ENCODE data around the gene DTWD1.
"Not testable (repeated sequence)": the region's sequence is repeated elsewhere in the genome, so short reads cannot be mapped to it uniquely, and the experiment has no call there.

DTWD1 gene, protein sequence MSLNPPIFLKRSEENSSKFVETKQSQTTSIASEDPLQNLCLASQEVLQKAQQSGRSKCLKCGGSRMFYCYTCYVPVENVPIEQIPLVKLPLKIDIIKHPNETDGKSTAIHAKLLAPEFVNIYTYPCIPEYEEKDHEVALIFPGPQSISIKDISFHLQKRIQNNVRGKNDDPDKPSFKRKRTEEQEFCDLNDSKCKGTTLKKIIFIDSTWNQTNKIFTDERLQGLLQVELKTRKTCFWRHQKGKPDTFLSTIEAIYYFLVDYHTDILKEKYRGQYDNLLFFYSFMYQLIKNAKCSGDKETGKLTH

DNA sequence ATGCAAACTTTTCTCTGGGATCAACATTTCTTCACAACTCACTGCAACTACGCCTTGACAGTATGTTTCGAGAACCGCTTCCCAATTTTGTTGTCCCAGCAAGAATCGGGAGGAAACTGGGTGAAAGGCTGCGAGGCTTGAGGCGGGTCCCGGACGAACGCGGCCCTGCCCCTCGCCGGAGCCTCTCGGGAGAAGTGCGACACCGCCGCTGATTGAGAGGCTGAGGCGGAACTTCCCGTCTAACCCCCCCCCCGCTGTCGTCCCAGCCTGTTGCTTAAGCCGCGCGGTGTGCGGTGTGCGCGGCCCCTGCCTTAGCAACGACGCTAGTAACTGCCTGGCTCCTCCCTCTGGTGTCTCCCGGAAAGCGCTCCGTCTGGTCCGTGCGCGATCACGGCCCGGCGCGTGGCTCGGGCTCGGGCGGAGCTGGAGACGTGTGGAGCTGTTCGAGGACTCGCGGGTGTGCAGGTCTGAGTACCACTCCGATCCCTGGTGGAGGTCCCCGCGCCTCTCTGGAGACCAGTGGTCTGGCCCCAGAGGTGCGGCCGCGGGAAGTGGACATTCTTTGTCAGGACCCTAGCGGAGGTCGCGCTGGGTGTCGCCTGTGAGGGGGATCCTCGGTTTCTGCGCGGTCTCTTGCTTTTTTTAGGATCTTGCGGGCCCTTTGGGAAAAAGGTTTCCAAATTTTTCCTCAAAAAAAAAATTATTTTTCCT lies at the start of gene DTWD1, which contains the start of gene FAM227B:
TSS of gene DTWD1 (plus strand) at position 391 of the 711 bp plus-strand sequence. CDS start 4,120 bp downstream, outside the sequence.
TSS of gene FAM227B (minus strand) at position 161 of the 711 bp plus-strand sequence. CDS start 5,647 bp downstream, outside the sequence.
- TF ChIP-seq, protein P1, sequence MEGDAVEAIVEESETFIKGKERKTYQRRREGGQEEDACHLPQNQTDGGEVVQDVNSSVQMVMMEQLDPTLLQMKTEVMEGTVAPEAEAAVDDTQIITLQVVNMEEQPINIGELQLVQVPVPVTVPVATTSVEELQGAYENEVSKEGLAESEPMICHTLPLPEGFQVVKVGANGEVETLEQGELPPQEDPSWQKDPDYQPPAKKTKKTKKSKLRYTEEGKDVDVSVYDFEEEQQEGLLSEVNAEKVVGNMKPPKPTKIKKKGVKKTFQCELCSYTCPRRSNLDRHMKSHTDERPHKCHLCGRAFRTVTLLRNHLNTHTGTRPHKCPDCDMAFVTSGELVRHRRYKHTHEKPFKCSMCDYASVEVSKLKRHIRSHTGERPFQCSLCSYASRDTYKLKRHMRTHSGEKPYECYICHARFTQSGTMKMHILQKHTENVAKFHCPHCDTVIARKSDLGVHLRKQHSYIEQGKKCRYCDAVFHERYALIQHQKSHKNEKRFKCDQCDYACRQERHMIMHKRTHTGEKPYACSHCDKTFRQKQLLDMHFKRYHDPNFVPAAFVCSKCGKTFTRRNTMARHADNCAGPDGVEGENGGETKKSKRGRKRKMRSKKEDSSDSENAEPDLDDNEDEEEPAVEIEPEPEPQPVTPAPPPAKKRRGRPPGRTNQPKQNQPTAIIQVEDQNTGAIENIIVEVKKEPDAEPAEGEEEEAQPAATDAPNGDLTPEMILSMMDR (IDR thresholded peaks at IDR 0.05): peak; percentile 37
- Histone ChIP-seq H3K4me3 (ENCODE audit: low read depth in 1 of 2, low read length in 1 of 2) (peak within 1 kb of the TSS; percentile 86 to 87), H3K27ac (peak within 1 kb of the TSS; percentile 87), H3K9me3 (no peaks in the 10 kb centered on the region), H3K36me3 (no peaks in the 10 kb centered on the region), H3K4me1 (ENCODE audit: control insufficient read depth in 1 of 2, insufficient read depth in 1 of 2, low read depth in 1 of 2, low read length in 1 of 2) (peaks cover 16 to 18% of the 10 kb centered on the region in 2 experiments), H3K27me3 (no peaks in the 10 kb centered on the region)

DNA sequence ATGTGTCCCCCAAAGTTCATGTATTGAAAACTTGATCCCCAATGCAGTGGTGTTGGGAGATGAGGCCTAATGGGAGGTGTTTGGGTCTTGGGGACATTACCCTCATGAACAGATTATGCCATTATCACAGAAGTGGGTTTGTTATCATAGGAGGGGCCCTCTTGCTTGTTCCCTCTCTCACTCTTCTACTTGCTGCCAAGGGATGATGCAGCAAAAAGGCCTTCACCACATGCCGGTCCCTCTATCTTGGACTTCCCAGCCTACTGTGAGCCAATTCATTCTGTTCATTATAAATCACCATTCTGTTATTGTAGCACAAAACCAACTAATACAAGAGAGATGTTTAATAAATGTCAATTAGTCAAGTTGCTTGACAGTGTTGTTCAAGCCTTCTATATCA lies 47.4 kb upstream of the DTWD1 start:
- Histone ChIP-seq H3K27me3 (no peaks in the 10 kb centered on the region), H3K4me1 (ENCODE audit: control insufficient read depth in 1 of 2, insufficient read depth in 1 of 2, low read depth in 1 of 2, low read length in 1 of 2) (no peaks in the 10 kb centered on the region), H3K9me3 (no peaks in the 10 kb centered on the region), H3K36me3 (no peaks in the 10 kb centered on the region), H3K4me3 (ENCODE audit: low read depth in 1 of 2, low read length in 1 of 2) (no peak overlapping the region), H3K27ac (no peak overlapping the region)
- TF ChIP-seq, protein P1 (IDR thresholded peaks at IDR 0.05): no peak

DNA sequence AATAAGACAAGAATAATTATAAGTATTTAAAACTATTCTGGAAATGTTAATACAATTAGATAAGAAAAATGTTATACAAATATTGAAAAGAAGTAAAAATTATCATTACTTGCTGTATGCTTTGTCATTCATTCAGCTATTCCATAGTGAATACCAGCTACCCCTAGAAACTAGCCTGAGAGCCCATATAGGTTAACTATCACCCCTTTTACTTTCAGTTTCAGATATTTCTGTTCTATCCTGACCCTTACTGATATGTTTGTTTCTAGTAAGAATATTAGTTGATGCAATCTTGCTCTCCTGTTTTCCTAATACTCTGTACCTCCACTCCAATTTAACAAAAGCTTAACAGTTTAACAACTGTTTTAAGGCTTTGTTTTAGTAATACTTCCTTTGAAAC lies 31.8 kb upstream of the DTWD1 start:
- TF ChIP-seq, protein P1 (IDR thresholded peaks at IDR 0.05): no peak
- Histone ChIP-seq H3K36me3 (no peaks in the 10 kb centered on the region), H3K9me3 (no peaks in the 10 kb centered on the region), H3K4me1 (ENCODE audit: control insufficient read depth in 1 of 2, insufficient read depth in 1 of 2, low read depth in 1 of 2, low read length in 1 of 2) (no peaks in the 10 kb centered on the region), H3K27ac (no peak overlapping the region), H3K4me3 (ENCODE audit: low read depth in 1 of 2, low read length in 1 of 2) (no peak overlapping the region), H3K27me3 (no peaks in the 10 kb centered on the region)

DNA sequence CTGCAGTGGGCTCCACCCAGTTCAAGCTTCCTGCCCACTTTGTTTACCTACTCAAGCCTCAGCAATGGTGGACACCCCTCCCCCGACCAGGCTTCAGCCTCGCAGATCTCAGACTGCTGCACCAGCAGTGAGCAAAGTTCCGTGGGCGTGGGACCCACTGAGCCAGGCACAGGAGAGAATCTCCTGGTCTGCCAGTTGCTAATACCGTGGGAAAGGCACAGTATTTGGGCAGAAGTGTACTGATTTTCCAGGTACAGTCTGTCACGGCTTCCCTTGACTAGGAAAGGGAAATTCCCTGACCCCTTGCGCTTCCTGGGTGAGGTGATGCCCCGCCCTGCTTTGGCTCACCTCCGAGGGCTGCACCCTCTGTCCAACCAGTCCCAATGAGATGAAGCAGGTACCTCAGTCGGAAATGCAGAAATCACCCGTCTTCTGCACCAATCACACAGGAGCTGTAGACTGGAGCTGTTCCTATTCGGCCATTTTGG lies 28.0 kb upstream of the DTWD1 start:
- H3K4me3 ChIP-seq (ENCODE audit: low read depth in 1 of 2, low read length in 1 of 2); H3K27ac ChIP-seq; H3K27me3 ChIP-seq; H3K36me3 ChIP-seq; H3K9me3 ChIP-seq; H3K4me1 ChIP-seq (ENCODE audit: control insufficient read depth in 1 of 2, insufficient read depth in 1 of 2, low read depth in 1 of 2, low read length in 1 of 2): not testable (repeated sequence)

DNA sequence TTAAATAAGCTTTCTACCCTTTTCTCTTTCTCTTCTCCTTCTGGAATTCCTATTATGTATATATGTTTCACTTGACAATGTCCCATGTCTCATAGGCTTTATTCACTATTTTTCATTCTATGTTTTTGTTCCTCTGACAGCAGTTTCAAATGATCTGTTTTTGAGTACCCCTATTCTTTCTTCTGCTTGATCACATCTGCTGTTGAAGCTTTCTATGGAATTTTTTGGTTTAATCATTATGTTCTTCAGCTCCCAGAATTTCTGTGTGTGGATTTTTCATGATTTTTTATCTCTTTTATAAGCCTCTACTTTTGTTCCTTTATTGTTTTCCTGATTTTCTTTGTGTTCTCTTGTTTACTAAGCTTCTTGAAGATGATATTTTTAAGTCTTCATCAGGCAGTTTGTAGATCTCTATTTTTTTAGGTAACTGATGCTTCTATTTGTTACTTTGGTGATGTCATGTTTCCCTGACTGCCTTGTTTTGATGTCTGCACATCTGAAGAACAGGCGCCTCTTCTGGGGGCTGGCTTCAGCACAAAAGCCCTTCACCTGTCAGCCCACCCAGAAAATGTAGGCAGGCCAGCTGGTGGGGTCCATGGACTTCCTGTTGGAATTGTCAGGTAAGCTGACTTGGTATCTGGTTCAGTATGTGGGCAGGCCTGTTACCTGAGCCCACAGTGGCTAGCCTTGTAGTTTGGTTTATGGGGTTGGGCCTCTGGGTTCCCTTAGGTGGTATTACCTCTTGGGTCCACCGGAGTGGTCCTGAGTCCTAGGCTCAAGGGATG lies 16.0 kb upstream of the DTWD1 start:
- no peak overlapping the region for H3K4me3 ChIP-seq (ENCODE audit: low read depth in 1 of 2, low read length in 1 of 2)
- no peaks in the 10 kb centered on the region for H3K27me3 ChIP-seq
- TF ChIP-seq, protein P1 (IDR thresholded peaks at IDR 0.05): no peak
- H3K27ac ChIP-seq: no peak overlapping the region
- H3K4me1 ChIP-seq (ENCODE audit: control insufficient read depth in 1 of 2, insufficient read depth in 1 of 2, low read depth in 1 of 2, low read length in 1 of 2): no peaks in the 10 kb centered on the region
- H3K36me3 ChIP-seq: no peaks in the 10 kb centered on the region
- no peaks in the 10 kb centered on the region for H3K9me3 ChIP-seq

Data from neutrophil (primary cell).